Fibroblast of mammary gland (primary cell): ENCODE results near the gene SH2D3A.

ENCODE experiments used
- DNase-seq: peaks from one replicate; pipeline ENCODE4 v3.0.0-alpha.2; 2010; ENCODE audit warnings: low read depth
- H3K4me3 ChIP-seq: 2 replicates; pipeline ENCODE4 v1.5.1; 2011; ENCODE audit warnings: low read depth, mild to moderate bottlenecking, low read length, moderate library complexity; ENCODE audit not compliant: control insufficient read depth
- TF ChIP-seq, protein P1 (sequence below): conservative IDR thresholded peaks from 2 replicates; pipeline ENCODE4 v1.5.1; 2011; ENCODE audit warnings: low read depth, low read length, inconsistent platforms; ENCODE audit not compliant: control insufficient read depth, insufficient read depth

The SH2D3A gene

DNA sequence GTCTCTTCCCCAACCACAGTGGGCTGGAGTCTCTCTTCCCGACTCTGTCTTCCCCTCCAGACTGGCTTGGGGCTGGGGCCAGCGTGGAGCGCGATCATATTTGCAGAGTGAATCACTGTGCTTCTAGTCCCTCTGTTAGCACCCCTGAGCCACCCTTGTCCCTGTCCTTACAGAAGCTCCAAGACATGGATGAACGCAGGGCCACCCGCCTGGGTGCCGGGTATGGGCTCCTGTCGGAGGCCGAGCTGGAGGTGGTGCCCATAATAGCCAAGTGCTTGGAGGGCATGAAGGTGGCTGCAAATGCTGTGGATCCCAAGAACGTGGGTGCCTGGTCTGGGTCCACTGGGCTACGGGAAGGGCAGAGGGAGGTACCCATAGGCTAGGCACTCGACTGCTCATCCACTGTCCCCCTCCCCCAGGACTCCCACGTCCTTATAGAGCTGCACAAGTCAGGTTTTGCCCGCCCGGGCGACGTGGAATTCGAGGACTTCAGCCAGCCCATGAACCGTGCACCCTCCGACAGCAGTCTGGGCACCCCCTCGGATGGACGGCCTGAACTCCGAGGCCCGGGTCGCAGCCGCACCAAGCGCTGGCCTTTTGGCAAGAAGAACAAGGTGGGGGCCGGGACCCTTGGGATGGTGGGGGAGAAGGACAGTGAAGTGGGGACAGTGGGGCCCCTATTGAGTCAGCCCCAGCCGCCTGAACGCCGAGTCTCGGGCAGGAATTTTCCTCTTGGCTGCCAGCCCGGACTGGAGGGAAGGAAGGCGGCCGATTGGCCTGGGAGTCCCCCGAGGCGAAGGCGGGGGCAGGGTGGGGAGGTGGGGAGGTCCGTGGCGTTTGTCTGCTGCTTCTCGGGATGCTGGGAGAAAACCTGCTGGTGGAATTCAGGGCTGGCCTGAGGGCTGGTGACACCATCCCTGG lies 22.6 kb downstream of the SH2D3A start:
- peak overlapping the region; percentile 9 for H3K4me3 ChIP-seq
- peak; percentile 85 for DNase-seq
- TF ChIP-seq, protein P1, sequence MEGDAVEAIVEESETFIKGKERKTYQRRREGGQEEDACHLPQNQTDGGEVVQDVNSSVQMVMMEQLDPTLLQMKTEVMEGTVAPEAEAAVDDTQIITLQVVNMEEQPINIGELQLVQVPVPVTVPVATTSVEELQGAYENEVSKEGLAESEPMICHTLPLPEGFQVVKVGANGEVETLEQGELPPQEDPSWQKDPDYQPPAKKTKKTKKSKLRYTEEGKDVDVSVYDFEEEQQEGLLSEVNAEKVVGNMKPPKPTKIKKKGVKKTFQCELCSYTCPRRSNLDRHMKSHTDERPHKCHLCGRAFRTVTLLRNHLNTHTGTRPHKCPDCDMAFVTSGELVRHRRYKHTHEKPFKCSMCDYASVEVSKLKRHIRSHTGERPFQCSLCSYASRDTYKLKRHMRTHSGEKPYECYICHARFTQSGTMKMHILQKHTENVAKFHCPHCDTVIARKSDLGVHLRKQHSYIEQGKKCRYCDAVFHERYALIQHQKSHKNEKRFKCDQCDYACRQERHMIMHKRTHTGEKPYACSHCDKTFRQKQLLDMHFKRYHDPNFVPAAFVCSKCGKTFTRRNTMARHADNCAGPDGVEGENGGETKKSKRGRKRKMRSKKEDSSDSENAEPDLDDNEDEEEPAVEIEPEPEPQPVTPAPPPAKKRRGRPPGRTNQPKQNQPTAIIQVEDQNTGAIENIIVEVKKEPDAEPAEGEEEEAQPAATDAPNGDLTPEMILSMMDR = no peak

DNA sequence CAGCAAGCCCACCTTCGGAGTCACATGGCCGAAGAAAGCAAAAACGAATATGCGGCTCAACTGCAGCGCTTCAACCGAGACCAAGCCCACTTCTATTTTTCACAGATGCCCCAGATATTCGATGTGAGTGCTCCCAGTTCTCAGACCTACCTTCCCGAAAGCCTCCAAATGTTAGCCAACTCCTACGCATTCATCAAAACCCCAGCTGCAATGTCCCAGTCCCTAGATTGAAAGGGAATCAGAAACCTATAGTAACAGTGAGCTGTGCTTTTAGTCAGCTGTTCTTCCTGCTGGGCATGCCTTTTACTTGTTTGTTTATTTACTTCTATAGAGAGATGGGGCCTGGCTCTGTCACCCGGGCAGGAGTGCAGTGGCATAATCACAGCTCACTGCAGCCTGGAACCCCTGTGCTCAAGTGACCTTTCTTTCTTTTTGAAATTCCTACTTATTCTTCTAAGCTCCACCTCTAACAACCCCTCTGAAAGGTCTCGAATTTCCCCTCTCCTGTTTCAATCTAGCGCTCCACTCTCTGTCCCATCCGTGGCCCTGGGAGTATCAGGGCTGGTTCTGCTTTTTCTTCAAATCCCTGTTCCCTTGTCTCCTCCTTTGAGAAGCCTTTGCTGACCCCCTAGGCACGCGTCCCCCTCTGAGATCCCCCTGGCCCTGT lies 23.4 kb downstream of the SH2D3A start:
- peak overlapping the region; percentile 9 for H3K4me3 ChIP-seq
- peak; percentile 36 for DNase-seq
- TF ChIP-seq, protein P1 = no peak

DNA sequence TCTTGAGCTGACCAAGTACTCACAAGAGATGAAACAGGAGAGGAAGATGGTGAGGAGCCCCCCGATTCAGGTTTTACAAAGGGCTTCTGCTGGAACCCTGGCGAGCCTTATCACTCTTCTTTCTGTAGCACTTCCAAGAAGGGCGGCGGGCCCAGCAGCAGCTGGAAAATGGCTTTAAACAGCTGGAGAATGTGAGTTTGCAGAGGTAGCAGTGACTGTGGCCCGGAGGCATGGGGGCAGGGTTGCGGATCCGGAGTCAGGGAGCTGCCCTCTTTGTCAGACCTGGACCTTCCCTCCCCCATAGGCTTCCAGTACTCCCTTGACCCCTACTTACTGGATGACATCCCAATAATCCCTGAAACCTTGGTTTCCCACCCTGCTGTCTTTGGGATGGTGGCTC lies 24.2 kb downstream of the SH2D3A start:
- no peak for DNase-seq
- TF ChIP-seq, protein P1 = no peak
- no peak overlapping the region for H3K4me3 ChIP-seq

DNA sequence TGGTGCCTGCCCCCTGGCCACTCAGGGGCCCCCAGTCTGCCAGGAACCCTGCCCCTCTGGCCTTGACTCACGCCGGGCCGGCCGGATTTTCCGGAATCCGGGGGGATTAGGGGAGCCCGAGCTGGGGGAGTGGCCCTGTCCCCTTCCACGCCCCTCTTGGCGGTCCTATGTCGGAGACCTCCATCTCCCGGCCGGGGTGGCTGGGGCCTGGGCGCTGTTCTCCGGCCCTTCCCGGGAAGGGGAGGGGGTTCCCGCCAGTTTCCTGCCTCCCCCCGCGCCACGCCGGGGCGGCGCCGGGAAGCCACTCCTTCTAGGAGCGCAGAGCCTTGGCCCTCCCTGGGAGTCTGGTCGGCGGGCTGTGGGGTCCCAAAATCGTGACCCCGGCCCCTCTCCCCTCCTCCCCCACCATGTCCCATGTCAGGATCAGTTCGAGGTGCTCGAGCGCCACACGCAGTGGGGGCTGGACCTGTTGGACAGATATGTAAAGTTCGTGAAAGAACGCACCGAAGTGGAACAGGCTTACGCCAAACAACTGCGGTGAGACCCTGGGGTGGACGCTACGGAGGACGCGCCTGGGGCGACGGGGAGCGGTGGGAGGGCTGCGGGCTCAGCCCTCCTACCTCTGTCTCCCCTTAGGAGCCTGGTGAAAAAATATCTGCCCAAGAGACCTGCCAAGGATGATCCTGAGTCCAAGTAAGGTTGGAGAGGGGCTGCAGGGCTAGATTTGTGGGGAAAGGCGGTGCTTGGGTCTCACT lies 26.5 kb downstream of the SH2D3A start:
- peak; percentile 19 for DNase-seq
- TF ChIP-seq, protein P1 = no peak
- H3K4me3 ChIP-seq = peak overlapping the region; percentile 85

DNA sequence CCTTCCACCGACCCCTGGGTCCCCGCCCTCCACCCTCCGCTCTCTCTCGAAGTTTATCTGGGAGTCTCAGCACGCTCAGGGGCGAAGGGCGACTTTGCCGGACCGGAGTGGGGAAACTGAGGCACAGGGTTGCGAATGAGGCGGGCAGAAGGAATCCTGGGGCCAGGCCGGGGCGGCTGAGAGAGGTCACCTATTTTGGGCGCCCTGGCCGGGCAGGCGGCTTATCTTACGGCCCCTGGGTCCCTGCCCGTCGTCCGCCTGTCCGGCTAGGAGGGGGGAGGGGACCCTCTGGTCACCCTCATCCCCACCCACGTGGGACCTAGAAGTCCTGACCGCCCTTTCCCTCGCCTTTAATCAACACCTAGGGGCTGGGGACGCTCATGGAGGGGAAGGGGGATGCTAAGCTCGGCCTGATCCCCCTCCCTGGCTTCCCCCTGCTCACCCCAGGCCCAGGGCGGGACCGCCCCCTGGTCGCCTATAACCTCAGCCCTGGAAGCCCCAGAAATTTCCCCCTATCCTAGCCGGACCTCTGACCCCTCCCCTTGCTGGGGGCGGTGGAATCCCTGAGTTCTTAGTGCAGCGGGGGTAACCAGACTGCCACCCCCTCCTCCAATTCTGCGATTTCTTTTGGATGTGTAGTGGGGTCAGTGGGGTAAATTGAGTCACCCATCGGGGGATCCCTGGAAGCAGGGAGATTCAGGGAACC lies 27.2 kb downstream of the SH2D3A start:
- no peak for DNase-seq
- TF ChIP-seq, protein P1 = no peak
- H3K4me3 ChIP-seq = peak overlapping the region; percentile 85

DNA sequence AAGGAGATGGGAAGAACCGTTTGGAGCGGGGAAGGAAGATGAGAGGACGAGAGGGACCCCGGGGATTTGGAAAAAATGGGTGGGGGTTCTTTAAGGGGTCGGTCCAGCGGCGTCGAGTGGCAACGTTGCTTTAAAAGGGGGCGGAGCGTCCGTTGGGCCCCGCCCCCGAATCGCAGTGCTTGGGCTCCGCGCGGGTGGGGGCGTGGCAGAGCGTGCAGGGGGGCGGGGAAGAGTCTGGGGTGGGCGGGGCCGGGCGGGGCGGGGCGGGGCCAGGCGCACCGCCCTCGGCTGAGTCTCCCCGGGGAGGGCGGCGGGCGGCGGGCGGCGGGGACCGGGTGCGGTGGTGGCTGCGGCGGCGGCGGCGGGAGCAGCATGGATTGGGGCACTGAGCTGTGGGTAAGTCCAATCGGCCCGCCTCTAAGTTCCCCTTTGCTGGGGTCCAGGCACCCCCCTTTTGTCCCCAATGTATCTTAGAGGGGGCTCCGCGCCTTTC lies 27.8 kb downstream of the SH2D3A start, which contains the start of gene TRIP10:
Gene TRIP10 (plus strand): TSS at position 291 of the 493 bp plus-strand sequence. CDS start 82 bp downstream, at position 373.
- H3K4me3 ChIP-seq = peak within 1 kb of the TSS; percentile 85
- TF ChIP-seq, protein P1 = no peak
- peak; percentile 71 for DNase-seq
